Body of pancreas (tissue), 4 donors: Measurements from ENCODE around the gene IGF2BP3.

Experiments used
- CTCF ChIP-seq, 7 experiments: fragments of 450-650 bp in 4 of 7; fragments of 200-600 bp in 3 of 7; sonication (generic) in 3 of 7; IDR thresholded peaks; one replicate each; pipeline ENCODE4 v1.5.1; 2016 to 2019; ENCODE audit warnings: antibody characterized with exemption in 7 of 7
- POLR2A ChIP-seq, 3 donors: fragments of 450-650 bp; IDR thresholded peaks; one replicate each; pipeline ENCODE4 v1.6.1; 2016; ENCODE audit warnings: antibody characterized with exemption in 3 of 3, mild to moderate bottlenecking in 2 of 3

- TF ChIP-seq POLR2A (IDR thresholded peaks at IDR 0.05) (no peak), CTCF (IDR thresholded peaks at IDR 0.05) (no peak)
Observed at GRCh38 chr7:23338863-23339262, 131.4 kb downstream of the IGF2BP3 start.
